ENCODE results near the gene MCRS1. TPM values are rescaled to one million over a fixed set of nuclear protein-coding genes. Genes with fewer than 3 reads are reported as not detected.

Gene MCRS1
- polyA plus RNA-seq, 4 donors: 53.4 to 77.4 (median 63.1) TPM

DNA sequence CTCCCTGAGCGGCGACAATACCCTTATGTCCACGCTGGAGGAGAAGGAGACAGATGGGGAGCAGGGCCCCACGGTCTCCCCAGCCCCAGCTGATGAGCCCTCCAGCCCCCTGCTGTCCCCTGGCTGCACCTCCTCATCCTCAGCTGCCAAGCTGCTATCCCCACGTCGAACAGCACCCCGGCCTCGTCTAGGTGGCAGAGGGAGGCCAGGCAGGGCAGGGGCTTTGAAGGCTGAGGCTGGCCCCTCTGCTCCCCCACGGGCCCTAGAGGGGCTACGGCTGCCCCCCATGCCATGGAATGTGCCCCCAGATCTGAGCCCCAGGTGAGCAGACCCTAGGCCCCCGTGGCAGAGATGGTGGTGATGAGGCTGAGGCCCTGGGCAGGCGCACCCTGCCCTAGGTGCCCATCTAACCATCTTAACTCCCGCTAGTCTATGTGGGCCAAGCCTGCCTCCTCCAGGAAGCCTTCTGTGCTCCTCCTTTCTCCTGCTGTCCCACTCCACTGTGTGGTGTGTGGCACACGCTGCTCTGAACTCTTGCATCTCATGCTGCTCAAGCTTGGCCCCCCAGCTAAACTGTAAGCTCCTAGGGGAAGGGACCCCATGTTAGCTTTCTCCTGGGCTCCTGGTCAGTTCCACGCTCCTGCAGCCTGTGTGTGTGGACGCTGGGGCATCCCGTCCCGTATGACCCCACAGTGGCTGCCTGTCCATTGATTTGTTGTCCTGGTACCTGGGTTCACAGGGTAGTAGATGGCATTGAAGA lies 12.1 kb downstream of the MCRS1 start:
- DNase-seq (no peak), FAIRE-seq (no peak)
- H3K4me1 ChIP-seq (ENCODE audit: control insufficient read depth in 3 of 3, insufficient read depth in 2 of 3, low read depth in 1 of 3, low read length in 2 of 3): peaks cover 0 to 5% (median 0%) of the 10 kb centered on the region in 3 donors
- no peaks in the 10 kb centered on the region for H3K27me3 ChIP-seq (ENCODE audit: control insufficient read depth in 3 of 3, insufficient read depth in 3 of 3, low read length in 3 of 3)
- H3K27ac ChIP-seq (ENCODE audit: low read depth in 1 of 3, low read length in 2 of 3): no peak overlapping the region
- 81 to 86% (median 86%) methylated on average over 16 to 18 of the region's 18 CpGs for WGBS, 3 donors
- no peaks in the 10 kb centered on the region for H3K9me3 ChIP-seq (ENCODE audit: control insufficient read depth in 2 of 2, insufficient read depth in 1 of 2, low read depth in 1 of 2, low read length in 1 of 2)
- peaks cover 15 to 59% (median 15%) of the 10 kb centered on the region in 3 donors for H3K36me3 ChIP-seq (ENCODE audit: control insufficient read depth in 3 of 3, insufficient read depth in 2 of 3, low read depth in 1 of 3, low read length in 3 of 3)
- no peak overlapping the region for H3K4me3 ChIP-seq (ENCODE audit: low read depth in 1 of 3, low read length in 3 of 3)

DNA sequence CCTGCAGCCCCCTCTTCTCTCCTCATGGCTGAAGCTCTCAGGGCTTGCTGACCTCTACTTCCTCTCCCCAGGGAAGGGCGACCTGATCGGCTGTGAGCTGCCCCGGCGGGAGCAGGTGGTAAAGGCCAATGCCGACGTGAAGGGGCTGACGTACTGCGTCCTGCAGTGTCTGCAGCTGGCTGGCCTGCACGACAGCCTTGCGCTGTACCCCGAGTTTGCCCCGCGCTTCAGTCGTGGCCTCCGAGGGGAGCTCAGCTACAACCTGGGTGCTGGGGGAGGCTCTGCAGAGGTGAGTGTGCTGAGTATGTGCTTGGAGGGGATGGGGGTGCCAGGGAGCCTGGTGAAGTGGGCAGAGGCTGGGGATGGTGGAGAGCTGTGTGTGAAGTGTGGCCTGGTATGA lies 13.7 kb downstream of the MCRS1 start:
- Histone ChIP-seq H3K27ac (ENCODE audit: low read depth in 1 of 3, low read length in 2 of 3) (no peak overlapping the region), H3K36me3 (ENCODE audit: control insufficient read depth in 3 of 3, insufficient read depth in 2 of 3, low read depth in 1 of 3, low read length in 3 of 3) (peaks cover 6 to 45% (median 10%) of the 10 kb centered on the region in 3 donors), H3K4me1 (ENCODE audit: control insufficient read depth in 3 of 3, insufficient read depth in 2 of 3, low read depth in 1 of 3, low read length in 2 of 3) (peaks cover 0 to 20% (median 0%) of the 10 kb centered on the region in 3 donors), H3K9me3 (ENCODE audit: control insufficient read depth in 2 of 2, insufficient read depth in 1 of 2, low read depth in 1 of 2, low read length in 1 of 2) (no peaks in the 10 kb centered on the region), H3K27me3 (ENCODE audit: control insufficient read depth in 3 of 3, insufficient read depth in 3 of 3, low read length in 3 of 3) (peaks cover 3 to 4% (median 4%) of the 10 kb centered on the region in 3 donors), H3K4me3 (ENCODE audit: low read depth in 1 of 3, low read length in 3 of 3) (no peak overlapping the region)
- 80 to 86% (median 81%) methylated on average over 15 of the region's 15 CpGs for WGBS, 3 donors
- DNase-seq: no peak
- no peak for FAIRE-seq

DNA sequence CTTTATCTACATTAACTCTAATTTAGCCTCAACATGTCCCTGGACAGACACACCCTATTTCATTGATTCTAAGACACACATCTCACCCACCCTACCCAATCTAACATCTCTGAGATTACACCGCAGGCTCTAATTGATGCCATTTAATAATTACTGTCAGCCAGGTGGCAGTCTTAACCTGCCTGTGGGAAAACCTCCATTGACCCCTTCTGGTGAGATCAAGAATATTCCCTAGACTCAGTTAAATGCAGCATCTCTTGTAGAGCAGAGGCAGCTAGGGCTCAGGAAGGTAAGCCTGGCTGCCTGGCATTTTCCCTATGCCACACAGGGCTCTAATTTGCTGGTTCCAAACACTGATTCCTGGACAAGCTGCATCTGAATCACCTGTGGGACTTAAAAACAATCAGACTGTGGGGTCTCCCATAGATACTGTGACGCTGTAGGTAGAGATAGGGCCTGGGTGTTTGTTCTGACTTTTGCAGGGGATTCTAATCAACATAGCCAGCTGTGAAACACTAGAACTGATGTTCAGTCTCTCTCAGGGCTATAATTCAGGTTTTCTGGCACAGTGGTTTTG lies 14.3 kb downstream of the MCRS1 start:
- Histone ChIP-seq H3K4me1 (ENCODE audit: control insufficient read depth in 3 of 3, insufficient read depth in 2 of 3, low read depth in 1 of 3, low read length in 2 of 3) (peaks cover 0 to 27% (median 0%) of the 10 kb centered on the region in 3 donors), H3K27me3 (ENCODE audit: control insufficient read depth in 3 of 3, insufficient read depth in 3 of 3, low read length in 3 of 3) (peaks cover 4 to 10% (median 5%) of the 10 kb centered on the region in 3 donors), H3K4me3 (ENCODE audit: low read depth in 1 of 3, low read length in 3 of 3) (no peak overlapping the region), H3K36me3 (ENCODE audit: control insufficient read depth in 3 of 3, insufficient read depth in 2 of 3, low read depth in 1 of 3, low read length in 3 of 3) (peaks cover under 1 to 38% (median 10%) of the 10 kb centered on the region in 3 donors), H3K9me3 (ENCODE audit: control insufficient read depth in 2 of 2, insufficient read depth in 1 of 2, low read depth in 1 of 2, low read length in 1 of 2) (no peaks in the 10 kb centered on the region), H3K27ac (ENCODE audit: low read depth in 1 of 3, low read length in 2 of 3) (no peak overlapping the region)
- 48 to 57% (median 52%) methylated on average over 2 of the region's 2 CpGs for WGBS, 3 donors
- DNase-seq: peak; percentile 48 to 60
- no peak for FAIRE-seq

DNA sequence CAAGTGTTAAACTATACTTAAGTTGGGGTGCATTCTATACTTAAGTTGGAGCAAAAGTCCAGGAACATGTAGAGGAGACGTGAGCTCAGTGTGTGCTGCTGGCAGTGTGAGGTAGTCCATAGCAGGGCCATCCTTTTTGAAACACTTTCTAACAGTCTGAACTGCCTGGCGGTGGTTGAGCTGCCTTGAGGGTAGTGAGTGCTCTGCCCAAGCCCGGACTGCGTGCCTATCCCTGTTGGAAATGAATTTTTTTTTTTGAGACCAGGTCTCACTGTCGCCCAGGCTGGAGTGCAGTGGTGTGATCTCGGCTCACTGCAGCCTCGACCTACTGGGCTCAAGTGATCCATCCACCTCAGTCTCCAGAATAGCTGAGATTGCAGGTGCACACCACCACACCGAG lies 15.0 kb downstream of the MCRS1 start:
- no peak for FAIRE-seq
- Histone ChIP-seq H3K4me3 (ENCODE audit: low read depth in 1 of 3, low read length in 3 of 3) (no peak overlapping the region), H3K27ac (ENCODE audit: low read depth in 1 of 3, low read length in 2 of 3) (no peak overlapping the region), H3K9me3 (ENCODE audit: control insufficient read depth in 2 of 2, insufficient read depth in 1 of 2, low read depth in 1 of 2, low read length in 1 of 2) (no peaks in the 10 kb centered on the region), H3K4me1 (ENCODE audit: control insufficient read depth in 3 of 3, insufficient read depth in 2 of 3, low read depth in 1 of 3, low read length in 2 of 3) (peaks cover 0 to 30% (median 0%) of the 10 kb centered on the region in 3 donors), H3K27me3 (ENCODE audit: control insufficient read depth in 3 of 3, insufficient read depth in 3 of 3, low read length in 3 of 3) (peaks cover 4 to 16% (median 10%) of the 10 kb centered on the region in 3 donors), H3K36me3 (ENCODE audit: control insufficient read depth in 3 of 3, insufficient read depth in 2 of 3, low read depth in 1 of 3, low read length in 3 of 3) (peaks cover 0 to 31% (median 9%) of the 10 kb centered on the region in 3 donors)
- 77 to 84% (median 82%) methylated on average over 8 of the region's 8 CpGs for WGBS, 3 donors
- no peak for DNase-seq

DNA sequence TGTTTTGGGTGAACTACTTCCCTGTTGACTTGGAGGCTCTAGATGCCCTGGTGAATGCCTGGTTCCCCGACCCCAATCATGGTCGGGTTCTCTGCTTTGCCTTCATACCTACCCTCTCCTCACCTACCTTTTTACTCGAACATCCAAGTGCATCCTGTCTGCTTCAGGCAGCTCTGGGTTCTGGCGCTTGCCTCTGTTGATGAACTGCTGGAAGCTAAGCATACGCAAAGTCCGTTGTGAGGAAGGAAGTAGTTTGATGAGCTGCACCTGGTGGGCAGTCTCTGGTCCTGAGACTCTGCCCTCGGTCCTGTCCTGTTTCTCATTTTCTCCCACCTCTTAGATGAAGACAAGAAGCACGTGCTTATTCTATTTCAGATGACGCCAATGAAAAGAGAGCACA lies 15.5 kb downstream of the MCRS1 start:
- no peak for DNase-seq
- Histone ChIP-seq H3K9me3 (ENCODE audit: control insufficient read depth in 2 of 2, insufficient read depth in 1 of 2, low read depth in 1 of 2, low read length in 1 of 2) (no peaks in the 10 kb centered on the region), H3K27ac (ENCODE audit: low read depth in 1 of 3, low read length in 2 of 3) (no peak overlapping the region), H3K4me3 (ENCODE audit: low read depth in 1 of 3, low read length in 3 of 3) (no peak overlapping the region), H3K36me3 (ENCODE audit: control insufficient read depth in 3 of 3, insufficient read depth in 2 of 3, low read depth in 1 of 3, low read length in 3 of 3) (peaks cover 0 to 26% (median 5%) of the 10 kb centered on the region in 3 donors), H3K27me3 (ENCODE audit: control insufficient read depth in 3 of 3, insufficient read depth in 3 of 3, low read length in 3 of 3) (peaks cover 4 to 16% (median 10%) of the 10 kb centered on the region in 3 donors), H3K4me1 (ENCODE audit: control insufficient read depth in 3 of 3, insufficient read depth in 2 of 3, low read depth in 1 of 3, low read length in 2 of 3) (peaks cover 0 to 30% (median 0%) of the 10 kb centered on the region in 3 donors)
- FAIRE-seq: no peak
- WGBS, 3 donors: 50 to 64% (median 62%) methylated on average over 9 of the region's 9 CpGs

DNA sequence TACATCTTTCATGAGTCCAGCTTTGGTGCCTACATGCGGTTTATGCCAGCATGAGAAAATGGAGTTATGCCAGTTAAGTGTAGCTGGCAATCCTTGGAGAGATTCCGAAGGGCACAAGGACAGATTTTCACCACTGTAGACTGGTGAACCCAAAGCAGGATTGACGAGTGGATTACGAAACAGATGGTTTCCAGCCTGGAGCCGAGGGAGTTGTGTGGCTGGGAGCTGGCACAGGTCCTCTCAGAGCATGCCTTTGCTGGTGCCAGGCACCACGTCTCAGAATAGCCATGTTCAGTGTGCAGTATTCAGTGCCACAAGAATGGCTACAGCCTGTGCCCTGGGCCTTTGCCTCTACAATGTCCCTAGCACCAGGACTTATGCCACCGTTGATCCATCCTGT lies 15.9 kb downstream of the MCRS1 start:
- no peak overlapping the region for H3K27ac ChIP-seq (ENCODE audit: low read depth in 1 of 3, low read length in 2 of 3)
- H3K9me3 ChIP-seq (ENCODE audit: control insufficient read depth in 2 of 2, insufficient read depth in 1 of 2, low read depth in 1 of 2, low read length in 1 of 2): no peaks in the 10 kb centered on the region
- 24 to 65% (median 28%) methylated on average over 7 of the region's 7 CpGs for WGBS, 3 donors
- FAIRE-seq (no peak), DNase-seq (peak in 1 of 2 donors; percentile 30)
- no peak overlapping the region for H3K4me3 ChIP-seq (ENCODE audit: low read depth in 1 of 3, low read length in 3 of 3)
- peaks cover 0 to 22% (median 4%) of the 10 kb centered on the region in 3 donors for H3K36me3 ChIP-seq (ENCODE audit: control insufficient read depth in 3 of 3, insufficient read depth in 2 of 3, low read depth in 1 of 3, low read length in 3 of 3)
- peaks cover 0 to 30% (median 0%) of the 10 kb centered on the region in 3 donors for H3K4me1 ChIP-seq (ENCODE audit: control insufficient read depth in 3 of 3, insufficient read depth in 2 of 3, low read depth in 1 of 3, low read length in 2 of 3)
- peaks cover 4 to 16% (median 10%) of the 10 kb centered on the region in 3 donors for H3K27me3 ChIP-seq (ENCODE audit: control insufficient read depth in 3 of 3, insufficient read depth in 3 of 3, low read length in 3 of 3)

DNA sequence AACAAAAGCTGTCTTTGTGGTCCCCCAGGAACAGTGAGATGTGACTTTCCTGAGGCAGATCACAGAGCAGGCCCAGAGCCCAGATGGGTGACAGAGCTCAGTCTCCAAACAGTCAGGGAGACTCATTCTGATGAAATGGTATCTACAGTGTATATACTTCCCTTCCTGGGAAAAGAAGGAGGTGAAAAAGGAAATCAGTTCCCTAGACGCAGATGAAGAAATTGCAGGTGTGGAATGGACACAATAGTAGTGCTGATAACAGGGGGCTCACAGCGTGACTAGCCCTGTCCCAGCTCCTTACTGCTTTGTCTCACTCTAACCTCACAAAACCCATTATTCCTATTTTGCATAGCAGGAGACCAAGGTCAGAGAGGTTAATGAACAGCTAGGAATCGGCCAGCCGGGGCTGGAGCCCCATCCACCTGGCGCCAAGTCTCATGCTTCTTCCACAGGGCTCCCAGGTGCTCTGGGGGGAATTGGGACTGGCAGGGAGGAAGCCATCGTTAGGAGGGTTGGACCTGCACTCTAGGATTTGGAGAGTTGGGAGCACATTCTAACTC lies 17.2 kb downstream of the MCRS1 start:
- no peak overlapping the region for H3K4me3 ChIP-seq (ENCODE audit: low read depth in 1 of 3, low read length in 3 of 3)
- 19 to 60% (median 27%) methylated on average over 6 of the region's 6 CpGs for WGBS, 3 donors
- no peak for FAIRE-seq
- peak overlapping the region in 1 of 3 donors; percentile 47 for H3K27ac ChIP-seq (ENCODE audit: low read depth in 1 of 3, low read length in 2 of 3)
- no peaks in the 10 kb centered on the region for H3K9me3 ChIP-seq (ENCODE audit: control insufficient read depth in 2 of 2, insufficient read depth in 1 of 2, low read depth in 1 of 2, low read length in 1 of 2)
- H3K27me3 ChIP-seq (ENCODE audit: control insufficient read depth in 3 of 3, insufficient read depth in 3 of 3, low read length in 3 of 3): peaks cover 4 to 22% (median 11%) of the 10 kb centered on the region in 3 donors
- peaks cover 0 to 30% (median 0%) of the 10 kb centered on the region in 3 donors for H3K4me1 ChIP-seq (ENCODE audit: control insufficient read depth in 3 of 3, insufficient read depth in 2 of 3, low read depth in 1 of 3, low read length in 2 of 3)
- peaks cover 0 to 10% (median 0%) of the 10 kb centered on the region in 3 donors for H3K36me3 ChIP-seq (ENCODE audit: control insufficient read depth in 3 of 3, insufficient read depth in 2 of 3, low read depth in 1 of 3, low read length in 3 of 3)
- DNase-seq: peak in 1 of 2 donors; percentile 52

Measured in small intestine (tissue), 7 donors.